ENCODE data around the gene CHAF1A.
A peak's percentile ranks its signal among the peaks of the same experiment; 100 is the strongest.

The CHAF1A gene, protein sequence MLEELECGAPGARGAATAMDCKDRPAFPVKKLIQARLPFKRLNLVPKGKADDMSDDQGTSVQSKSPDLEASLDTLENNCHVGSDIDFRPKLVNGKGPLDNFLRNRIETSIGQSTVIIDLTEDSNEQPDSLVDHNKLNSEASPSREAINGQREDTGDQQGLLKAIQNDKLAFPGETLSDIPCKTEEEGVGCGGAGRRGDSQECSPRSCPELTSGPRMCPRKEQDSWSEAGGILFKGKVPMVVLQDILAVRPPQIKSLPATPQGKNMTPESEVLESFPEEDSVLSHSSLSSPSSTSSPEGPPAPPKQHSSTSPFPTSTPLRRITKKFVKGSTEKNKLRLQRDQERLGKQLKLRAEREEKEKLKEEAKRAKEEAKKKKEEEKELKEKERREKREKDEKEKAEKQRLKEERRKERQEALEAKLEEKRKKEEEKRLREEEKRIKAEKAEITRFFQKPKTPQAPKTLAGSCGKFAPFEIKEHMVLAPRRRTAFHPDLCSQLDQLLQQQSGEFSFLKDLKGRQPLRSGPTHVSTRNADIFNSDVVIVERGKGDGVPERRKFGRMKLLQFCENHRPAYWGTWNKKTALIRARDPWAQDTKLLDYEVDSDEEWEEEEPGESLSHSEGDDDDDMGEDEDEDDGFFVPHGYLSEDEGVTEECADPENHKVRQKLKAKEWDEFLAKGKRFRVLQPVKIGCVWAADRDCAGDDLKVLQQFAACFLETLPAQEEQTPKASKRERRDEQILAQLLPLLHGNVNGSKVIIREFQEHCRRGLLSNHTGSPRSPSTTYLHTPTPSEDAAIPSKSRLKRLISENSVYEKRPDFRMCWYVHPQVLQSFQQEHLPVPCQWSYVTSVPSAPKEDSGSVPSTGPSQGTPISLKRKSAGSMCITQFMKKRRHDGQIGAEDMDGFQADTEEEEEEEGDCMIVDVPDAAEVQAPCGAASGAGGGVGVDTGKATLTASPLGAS

DNA sequence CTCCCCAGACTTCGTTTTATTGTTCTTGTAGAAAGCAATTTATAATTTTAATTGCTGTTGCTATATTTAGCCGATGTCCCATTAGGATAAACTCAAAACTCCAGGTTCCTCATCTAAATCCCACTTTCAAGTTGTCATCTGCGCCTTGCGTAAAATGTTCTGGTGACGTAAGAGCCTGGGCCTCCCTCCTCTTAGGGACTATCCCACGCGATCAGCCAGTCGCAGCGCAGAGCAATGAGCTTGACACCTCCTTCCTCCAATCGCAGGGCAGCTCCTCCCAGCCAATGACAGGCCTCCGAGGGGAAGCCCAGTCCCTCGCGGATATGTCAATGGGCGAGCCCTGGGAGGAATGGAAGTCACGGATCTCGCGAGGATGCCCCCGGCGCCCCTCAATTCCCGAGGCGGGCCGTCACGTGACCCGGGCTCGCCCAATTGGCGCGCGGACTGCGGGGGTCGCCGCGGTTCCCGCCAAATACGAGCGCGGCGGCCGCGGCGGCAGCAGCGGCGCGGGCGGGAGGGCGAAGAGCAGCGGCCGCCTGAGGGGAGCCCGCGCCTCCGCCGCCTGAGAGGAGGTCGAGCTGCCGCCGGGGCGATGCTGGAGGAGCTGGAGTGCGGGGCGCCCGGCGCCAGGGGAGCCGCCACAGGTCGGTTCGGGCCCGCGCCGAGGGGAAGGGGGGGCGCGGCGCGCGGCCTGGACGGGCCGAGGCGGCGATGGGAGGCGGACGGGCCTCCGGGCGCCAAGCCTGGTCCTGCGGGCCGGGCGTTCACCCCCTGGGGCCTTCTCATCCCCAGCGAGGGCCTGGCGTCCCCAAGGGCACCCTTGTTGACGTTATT, at the start of gene CHAF1A:
TSS of gene CHAF1A (plus strand) at position 470 of the 834 bp plus-strand sequence. CDS start at position 593, 123 bp downstream.
- ChIA-PET CTCF (interaction anchor here (0.5 to 3.3 kb wide), 23 partner anchors 9 to 192 kb away, joined by 3 to 123 read pairs (median 5); partner anchors contain the start of gene MPND), POLR2A (interaction anchor here (0.6 to 1.5 kb wide), 4 partner anchors 9 to 53 kb away, joined by 3 to 5 read pairs (median 4); no protein-coding TSS in a partner anchor)
- peak; percentile 99 for DNase-seq (ENCODE audit: low read depth, low spot score)
- peak within 1 kb of the TSS; percentile 81 for H3K4me3 ChIP-seq (ENCODE audit: low read depth, low read length)
- TF ChIP-seq, protein P1, sequence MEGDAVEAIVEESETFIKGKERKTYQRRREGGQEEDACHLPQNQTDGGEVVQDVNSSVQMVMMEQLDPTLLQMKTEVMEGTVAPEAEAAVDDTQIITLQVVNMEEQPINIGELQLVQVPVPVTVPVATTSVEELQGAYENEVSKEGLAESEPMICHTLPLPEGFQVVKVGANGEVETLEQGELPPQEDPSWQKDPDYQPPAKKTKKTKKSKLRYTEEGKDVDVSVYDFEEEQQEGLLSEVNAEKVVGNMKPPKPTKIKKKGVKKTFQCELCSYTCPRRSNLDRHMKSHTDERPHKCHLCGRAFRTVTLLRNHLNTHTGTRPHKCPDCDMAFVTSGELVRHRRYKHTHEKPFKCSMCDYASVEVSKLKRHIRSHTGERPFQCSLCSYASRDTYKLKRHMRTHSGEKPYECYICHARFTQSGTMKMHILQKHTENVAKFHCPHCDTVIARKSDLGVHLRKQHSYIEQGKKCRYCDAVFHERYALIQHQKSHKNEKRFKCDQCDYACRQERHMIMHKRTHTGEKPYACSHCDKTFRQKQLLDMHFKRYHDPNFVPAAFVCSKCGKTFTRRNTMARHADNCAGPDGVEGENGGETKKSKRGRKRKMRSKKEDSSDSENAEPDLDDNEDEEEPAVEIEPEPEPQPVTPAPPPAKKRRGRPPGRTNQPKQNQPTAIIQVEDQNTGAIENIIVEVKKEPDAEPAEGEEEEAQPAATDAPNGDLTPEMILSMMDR (IDR thresholded peaks at IDR 0.05; ENCODE audit: insufficient read depth, low read length, missing control alignments): no peak

DNA sequence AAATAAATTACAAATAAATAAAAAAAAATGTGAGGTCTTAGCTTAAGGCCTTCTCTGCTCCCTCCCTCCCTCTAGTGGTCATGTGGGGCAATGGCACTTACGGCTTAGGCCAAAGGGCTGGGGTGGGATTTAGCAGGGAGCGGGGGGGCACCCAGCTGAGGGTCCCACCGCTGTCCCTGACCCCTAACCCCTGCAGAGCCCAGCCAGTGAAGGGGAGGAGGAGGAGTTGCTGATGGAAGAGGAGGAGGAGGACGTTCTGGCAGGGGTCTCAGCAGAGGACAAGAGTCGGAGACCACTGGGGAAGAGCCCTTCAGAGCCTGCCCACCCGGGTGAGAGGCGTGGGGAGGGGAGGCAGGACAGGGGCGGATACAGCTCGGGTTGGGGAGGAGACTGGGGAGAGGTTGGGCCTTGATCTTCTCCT, 49.7 kb upstream of the CHAF1A start:
- DNase-seq (ENCODE audit: low read depth, low spot score): no peak
- H3K4me3 ChIP-seq (ENCODE audit: low read depth, low read length): no peak overlapping the region
- ChIA-PET CTCF (interaction anchor here (0.6 to 4.4 kb wide), 28 partner anchors 10 to 85 kb away, joined by 3 to 68 read pairs (median 4); partner anchors contain the start of genes FSD1, MPND, SH3GL1 and STAP2), POLR2A (interaction anchor here (0.8 to 1.4 kb wide), 3 partner anchors 9 to 10 kb away, joined by 3 to 6 read pairs (median 6); partner anchors contain the start of gene MPND)
- TF ChIP-seq, protein P1 (IDR thresholded peaks at IDR 0.05; ENCODE audit: insufficient read depth, low read length, missing control alignments): peak; percentile 72

DNA sequence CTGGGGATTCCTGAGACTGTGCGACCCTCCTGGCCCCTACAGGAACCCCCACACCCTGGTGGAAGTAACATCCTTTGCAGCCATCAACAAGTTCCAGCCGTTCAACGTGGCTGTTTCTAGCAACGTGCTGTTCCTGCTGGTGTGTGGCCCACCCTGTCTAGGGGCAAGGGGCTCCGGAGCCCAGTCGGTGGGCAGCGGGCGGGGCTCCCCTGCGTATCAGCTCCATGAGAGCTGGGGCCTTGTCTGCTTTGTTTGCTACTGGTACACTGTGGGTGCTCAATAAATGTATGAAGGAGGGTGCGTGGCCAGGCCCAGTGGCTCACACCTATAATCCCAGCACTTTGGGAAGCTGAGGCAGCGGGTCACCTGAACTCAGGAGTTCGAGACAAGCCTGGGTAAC, 48.2 kb upstream of the CHAF1A start:
- ChIA-PET POLR2A (no interaction called here), CTCF (interaction anchor here (2.9 to 4.4 kb wide), 5 partner anchors 10 to 21 kb away, joined by 16 to 68 read pairs (median 32); partner anchors contain the start of genes MPND and STAP2)
- no peak overlapping the region for H3K4me3 ChIP-seq (ENCODE audit: low read depth, low read length)
- TF ChIP-seq, protein P1 (IDR thresholded peaks at IDR 0.05; ENCODE audit: insufficient read depth, low read length, missing control alignments): no peak
- DNase-seq (ENCODE audit: low read depth, low spot score): no peak

DNA sequence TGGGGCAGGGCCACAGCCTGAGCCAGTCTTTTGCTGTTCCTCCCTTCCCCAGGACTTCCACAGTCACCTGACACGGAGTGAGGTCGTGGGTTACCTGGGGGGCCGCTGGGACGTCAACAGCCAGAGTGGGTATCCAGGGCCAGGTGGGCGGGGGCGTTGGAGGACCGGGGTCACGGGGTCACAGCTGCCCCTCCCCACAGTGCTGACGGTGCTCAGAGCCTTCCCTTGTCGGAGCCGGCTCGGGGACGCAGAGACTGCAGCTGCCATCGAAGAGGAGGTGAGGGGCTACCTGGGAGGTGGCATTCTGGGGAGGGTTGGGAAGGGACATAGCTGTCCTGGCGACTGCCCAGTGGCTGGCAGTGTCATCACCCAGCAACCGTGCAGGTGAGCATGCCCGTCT, 47.5 kb upstream of the CHAF1A start:
- no peak overlapping the region for H3K4me3 ChIP-seq (ENCODE audit: low read depth, low read length)
- POLR2A ChIA-PET: no interaction called here
- CTCF ChIA-PET: interaction anchor here (3.0 to 4.4 kb wide), 2 partner anchors 9 to 12 kb away, joined by 63 to 68 read pairs; partner anchors contain the start of gene MPND
- DNase-seq (ENCODE audit: low read depth, low spot score): no peak
- TF ChIP-seq, protein P1 (IDR thresholded peaks at IDR 0.05; ENCODE audit: insufficient read depth, low read length, missing control alignments): no peak

DNA sequence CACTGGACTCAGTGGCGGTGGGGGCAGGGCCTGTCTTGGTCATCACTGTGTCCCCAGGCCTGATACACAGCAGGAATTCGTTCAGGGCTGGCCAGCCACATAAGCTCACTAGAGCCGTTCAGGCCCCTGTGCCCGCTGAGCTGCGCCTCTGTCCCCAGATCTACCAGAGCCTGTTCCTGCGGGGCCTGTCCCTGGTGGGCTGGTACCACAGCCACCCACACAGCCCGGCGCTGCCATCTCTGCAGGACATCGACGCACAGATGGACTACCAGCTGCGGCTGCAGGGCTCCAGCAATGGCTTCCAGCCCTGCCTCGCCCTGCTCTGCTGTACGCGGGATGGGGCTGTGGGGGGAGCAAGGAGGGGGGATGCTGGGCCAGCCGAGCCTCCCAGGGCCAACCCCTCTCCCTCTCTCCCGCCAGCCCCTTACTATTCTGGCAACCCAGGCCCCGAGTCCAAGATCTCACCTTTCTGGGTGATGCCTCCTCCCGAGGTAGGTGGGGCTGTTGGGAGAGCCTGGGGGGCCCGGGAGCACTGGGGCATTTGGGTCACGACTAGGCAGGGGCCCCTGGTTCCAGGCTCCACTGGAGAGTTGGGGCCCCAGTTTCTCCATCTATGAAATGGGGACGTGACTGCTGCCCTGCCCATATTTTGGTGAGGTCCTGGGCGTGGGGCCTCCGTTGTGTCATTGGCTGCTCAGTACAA, 45.2 kb upstream of the CHAF1A start:
- TF ChIP-seq, protein P1 (IDR thresholded peaks at IDR 0.05; ENCODE audit: insufficient read depth, low read length, missing control alignments): no peak
- ChIA-PET CTCF (interaction anchor here (0.8 to 1.6 kb wide), 3 partner anchors 14 to 90 kb away, joined by 4 to 5 read pairs (median 4); partner anchors contain the start of genes MPND and SH3GL1), POLR2A (interaction anchor here (0.6 kb wide), 1 partner anchor 15 kb away, joined by 3 read pairs; no protein-coding TSS in a partner anchor)
- H3K4me3 ChIP-seq (ENCODE audit: low read depth, low read length): no peak overlapping the region
- DNase-seq (ENCODE audit: low read depth, low spot score): no peak
